AG08395 (cell line): ENCODE results near the gene SLC10A6.
A peak's percentile ranks its signal among the peaks of the same experiment; 100 is the strongest.

ENCODE experiments used
- DNase-seq: peaks from one replicate; pipeline ENCODE4 v3.0.0; 2012; ENCODE audit warnings: mixed read lengths, low spot score

The SLC10A6 gene

GRCh38 chr4:86847571-86847970, 1.6 kb downstream of the SLC10A6 start:
- DNase-seq: no peak

- no peak for DNase-seq
These were observed 2.3 kb downstream of the SLC10A6 start for GRCh38 chr4:86846921-86847320.

DNA sequence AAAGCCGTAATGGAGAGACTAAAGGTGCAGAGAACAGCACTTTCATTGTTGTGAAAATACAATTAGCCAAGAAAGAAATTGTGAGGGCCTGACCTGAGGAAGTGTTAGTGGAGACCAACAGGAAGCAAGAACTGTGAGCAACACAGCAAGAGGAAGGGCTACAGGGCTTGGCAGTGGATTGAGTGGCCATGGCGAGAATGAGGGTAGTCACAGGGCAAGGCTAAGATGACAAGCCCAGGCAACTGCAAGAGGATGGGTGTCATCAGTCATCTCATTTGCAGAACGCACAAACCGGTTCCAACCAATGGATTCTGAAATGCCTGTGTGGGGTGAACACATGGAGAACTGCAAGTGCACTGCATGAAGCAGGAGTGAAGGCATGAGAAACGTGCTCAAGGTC, 3.6 kb downstream of the SLC10A6 start:
- DNase-seq: no peak

DNA sequence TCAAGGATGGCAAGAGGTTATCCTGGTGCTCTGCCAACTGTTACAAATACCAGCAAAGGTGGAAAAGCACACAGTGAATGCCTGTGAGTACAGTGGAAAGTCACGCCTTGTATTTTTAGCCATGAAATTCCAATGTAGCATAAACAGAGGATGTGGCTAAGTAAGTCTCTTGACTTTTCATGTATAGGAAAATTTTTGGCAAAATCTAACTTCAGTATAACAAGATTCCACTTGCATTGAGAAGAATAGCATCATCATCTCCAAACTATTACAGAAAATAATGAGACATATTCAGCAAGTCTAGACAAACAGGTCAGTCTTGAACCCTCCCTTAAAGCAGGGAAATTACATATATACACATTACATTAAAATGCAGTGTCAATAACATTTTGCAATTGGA, 7.9 kb downstream of the SLC10A6 start:
- no peak for DNase-seq

GRCh38 chr4:86840858-86841257, 8.3 kb downstream of the SLC10A6 start:
- DNase-seq: peak; percentile 17

GRCh38 chr4:86837691-86838503, 11.3 kb downstream of the SLC10A6 start:
- DNase-seq: no peak

DNA sequence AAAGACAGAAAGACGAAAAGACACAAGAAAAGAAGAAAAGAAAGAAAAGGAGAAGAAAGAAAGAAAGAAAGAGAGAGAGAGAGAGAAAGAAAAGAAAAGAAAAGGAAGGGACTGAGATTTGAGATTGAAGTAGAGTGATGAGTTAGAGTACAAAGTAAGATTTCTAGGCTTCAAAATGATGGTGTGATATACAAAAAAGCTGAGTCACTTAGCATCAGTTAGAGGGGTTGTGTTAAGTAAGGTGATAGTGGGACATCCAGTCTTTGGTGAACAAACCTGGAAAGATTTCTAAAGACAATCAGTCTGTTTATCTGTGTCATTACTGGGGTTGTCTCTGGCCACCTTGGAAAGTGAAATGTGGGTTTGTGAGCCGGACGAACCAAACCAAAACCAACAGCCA, 13.5 kb downstream of the SLC10A6 start:
- DNase-seq: no peak

DNA sequence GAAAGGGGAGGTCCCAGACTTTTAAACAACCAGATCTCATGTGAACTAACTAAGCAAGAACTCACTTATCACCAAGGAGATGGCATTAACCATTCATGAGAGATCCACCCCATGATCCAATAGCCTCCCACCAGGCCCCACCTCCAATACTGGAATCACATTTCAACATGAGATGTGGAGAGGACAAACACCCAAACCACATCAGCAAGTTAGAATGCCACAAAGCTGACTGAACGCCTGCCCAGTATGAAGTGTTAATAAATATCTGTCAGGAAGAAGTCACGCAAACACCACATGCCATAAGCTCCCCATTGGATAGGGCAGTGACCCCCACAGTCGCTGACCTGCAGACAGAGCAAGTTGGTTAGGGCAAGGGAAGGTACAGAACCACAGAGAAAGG, 14.3 kb downstream of the SLC10A6 start:
- peak; percentile 36 for DNase-seq

DNA sequence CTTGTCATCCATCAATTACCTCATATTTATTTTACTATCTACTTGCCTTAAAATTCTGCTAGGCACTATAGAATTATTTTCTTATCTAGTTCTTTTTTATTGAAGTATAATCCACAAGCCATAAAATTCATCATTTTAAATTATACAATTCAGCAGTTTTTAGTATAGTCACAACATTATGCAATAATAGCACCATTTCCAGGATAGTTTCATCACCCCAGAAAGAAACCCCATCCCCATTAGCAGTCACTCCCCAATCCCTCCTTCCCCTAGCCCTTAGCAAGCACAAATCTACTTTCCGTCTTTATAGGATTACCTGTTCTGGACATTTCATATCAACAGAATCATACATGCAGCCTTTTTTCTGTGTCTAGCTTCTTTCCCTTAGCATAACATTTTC, 15.6 kb downstream of the SLC10A6 start:
- no peak for DNase-seq

DNA sequence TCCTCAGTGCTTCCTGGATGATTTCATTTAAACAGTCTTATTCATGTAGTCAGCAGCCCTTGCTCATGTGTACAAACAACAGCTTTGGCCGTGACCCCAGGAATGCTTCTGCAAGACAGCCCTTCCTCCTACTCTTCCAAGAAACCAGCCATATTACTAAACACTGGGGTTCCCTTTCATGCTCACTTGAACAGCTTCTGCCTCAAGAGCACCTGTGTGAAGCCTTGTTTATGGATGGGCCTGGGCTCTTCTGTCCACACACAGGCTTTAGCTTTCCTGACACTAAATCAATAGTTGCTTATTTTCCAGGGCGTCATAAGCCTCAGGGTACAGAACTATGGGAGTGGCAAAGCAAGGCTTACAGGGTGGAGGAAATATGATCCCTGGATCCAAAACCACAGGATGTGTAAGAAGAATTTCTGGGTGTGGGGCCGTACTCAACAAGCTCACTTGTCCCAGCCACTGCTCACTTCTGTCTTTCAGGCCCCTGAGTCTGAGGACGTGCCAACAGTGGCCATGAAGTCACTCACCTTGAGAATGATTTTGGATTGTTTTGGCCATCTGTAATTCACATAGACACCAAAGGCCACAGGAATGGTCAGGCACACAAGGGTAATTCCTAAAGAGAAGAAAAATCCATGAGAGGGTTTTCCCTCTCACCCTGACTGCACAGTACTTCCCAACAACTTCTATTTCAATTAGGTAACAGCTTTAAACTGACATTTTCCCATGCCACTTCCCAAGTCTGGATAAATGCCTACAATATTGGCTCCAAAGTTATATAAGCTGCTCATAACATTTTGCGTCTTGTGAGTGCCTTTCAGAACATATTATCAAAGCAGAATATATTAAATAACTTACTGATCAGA, 17.7 kb downstream of the SLC10A6 start:
- peak; percentile 86 for DNase-seq

GRCh38 chr4:86825511-86825910, 23.7 kb downstream of the SLC10A6 start:
- no peak for DNase-seq

GRCh38 chr4:86822136-86822535, 27.0 kb downstream of the SLC10A6 start:
- no peak for DNase-seq

DNA sequence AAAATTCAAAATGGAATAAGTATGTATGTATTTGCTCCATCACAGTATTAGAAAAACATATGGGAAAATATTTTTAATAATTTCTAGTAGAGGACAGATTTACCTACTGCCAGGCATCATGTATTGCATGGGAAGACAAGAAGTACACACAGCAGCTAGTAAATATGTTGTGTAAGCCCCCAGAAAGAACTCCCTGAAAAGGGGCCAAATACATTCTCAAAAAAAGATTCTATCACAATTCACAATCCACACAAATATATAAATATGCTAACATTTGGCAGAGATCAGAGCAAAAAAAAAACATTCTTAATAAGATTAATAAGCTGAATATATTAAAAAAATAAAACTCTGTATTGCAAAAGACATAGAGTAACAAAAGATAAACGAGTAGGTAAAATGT, 28.0 kb downstream of the SLC10A6 start:
- DNase-seq: no peak

- no peak for DNase-seq
These were observed 29.6 kb downstream of the SLC10A6 start for GRCh38 chr4:86819561-86819960.

DNA sequence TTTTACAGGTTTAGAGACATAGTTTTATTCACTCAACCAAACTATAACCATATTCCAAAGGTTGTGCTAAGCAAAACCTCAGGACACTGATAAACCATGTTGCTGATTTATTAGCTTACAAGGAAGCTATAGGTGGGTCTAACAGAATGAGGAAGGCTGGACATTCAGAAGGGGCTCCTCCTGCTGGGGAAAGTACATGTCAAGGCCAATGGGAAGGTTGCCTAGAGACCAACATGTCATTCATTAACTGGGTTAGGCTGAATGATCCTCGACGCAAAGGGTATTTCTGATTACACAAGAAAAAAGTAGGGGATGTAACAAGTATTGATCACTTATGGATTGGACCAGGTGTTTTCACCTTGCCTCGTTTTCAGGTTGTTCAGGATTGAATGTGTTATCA, 30.3 kb downstream of the SLC10A6 start:
- DNase-seq: no peak

DNA sequence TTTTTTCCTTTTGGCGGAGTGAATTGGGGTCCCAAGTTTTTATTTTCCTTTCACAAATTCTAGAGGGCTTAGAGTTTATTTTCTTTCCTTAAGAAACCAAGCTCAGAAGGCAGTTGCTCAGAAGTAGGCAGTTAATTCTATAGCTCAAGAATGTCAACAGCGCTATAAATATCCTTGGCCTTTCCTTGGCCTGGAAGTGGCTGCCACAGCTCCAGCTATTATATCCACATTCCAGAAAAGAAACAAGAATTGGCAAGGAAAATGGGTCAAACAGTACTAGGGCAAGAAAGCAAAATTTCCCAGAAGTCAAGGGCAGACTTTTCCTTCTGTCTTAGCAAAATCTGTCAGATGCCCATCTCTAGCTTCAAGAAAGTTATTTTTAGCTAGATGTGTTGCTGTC, 31.0 kb downstream of the SLC10A6 start:
- DNase-seq: peak; percentile 29

DNA sequence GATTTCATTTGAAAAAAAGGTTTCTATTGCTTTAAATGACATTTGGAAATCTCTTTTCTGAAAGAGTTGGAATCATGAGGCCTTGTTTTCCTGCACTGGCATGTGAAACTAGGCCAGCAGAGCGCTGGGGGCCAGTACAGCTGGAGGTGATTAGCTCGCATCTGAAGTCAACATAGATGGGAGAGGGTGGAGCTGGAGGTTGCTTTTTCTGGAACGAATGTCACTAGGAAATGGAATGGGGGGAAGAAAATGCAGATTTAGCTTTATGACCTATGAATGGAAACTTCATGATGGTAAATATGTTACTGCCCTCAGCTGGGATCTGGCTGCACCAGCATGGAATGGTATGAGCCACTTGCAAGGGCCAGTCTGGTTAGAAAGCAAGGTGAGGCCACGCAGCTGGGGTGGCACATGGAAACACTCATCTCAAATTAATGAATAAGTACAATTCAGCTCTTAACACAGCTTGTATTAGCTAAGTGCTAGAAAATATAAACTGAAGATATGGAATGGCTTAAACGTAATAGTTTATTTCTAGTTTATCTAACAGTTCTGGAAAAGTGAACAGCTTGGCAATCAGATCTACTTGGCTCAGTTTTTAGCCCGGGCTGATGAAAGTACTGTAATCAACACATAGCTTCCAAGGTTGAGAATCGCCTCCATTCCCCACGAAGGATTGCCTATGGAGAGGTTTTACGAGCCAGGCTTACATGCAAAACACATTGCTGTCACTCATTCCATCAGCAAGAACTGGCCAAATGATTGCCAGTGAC, 32.5 kb downstream of the SLC10A6 start:
- peak; percentile 75 for DNase-seq

- no peak for DNase-seq
These were observed 33.5 kb downstream of the SLC10A6 start for GRCh38 chr4:86815653-86816052.

- no peak for DNase-seq
These were observed 38.3 kb downstream of the SLC10A6 start for GRCh38 chr4:86810847-86811246.

DNA sequence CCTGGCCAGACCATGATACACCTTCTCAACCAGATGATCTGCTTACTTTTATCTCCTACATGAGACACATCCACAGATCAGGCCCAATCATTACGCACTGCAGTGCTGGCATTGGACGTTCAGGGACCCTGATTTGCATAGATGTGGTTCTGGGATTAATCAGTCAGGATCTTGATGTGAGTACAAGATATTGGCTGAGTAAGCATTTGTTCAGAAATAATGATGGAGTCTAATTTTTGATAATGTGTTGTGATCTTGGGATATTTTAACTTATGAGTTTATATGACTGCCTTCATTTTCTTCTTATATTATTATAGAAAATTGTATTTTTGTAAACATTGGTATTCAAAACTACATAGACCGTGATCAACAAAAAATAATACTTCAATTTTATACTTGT, 39.4 kb downstream of the SLC10A6 start:
- DNase-seq: no peak

GRCh38 chr4:86791126-86791525, 58.1 kb downstream of the SLC10A6 start:
- DNase-seq: no peak

DNA sequence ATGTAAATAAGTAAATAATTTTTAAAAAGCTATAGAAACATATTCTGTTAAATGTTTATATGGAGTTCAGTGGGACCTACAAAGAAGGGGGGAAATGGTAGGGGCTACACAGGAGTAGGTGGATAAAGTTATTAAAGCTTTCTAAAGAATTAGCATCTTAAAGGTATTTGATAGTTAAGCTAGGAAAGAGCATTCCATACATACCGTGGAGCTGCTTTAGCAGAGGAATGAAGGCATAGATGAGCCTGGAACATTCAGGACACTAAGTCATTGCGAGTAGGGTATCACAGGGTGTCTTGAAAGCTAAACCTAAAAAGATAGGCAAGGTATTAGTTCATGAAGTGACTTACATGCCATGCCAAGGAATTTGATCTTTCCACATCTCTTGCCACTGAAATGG, 60.4 kb downstream of the SLC10A6 start:
- no peak for DNase-seq

- DNase-seq: no peak
These were observed 71.0 kb downstream of the SLC10A6 start for GRCh38 chr4:86778175-86778574.
